HepG2 (cell line): ENCODE results near the gene RIMOC1.
"Not testable (repeated sequence)": the region's sequence is repeated elsewhere in the genome, so short reads cannot be mapped to it uniquely, and the experiment has no call there.

Experiments used
- EZH2 ChIP-seq: conservative IDR thresholded peaks from 2 replicates; pipeline ENCODE4 v1.6.1; 2012; ENCODE audit warnings: mild to moderate bottlenecking, low read depth, low read length, moderate library complexity
- MAX ChIP-seq: IDR thresholded peaks from 2 replicates; pipeline ENCODE4 v1.6.1; 2012; ENCODE audit warnings: inconsistent platforms
- TCF12 ChIP-seq, 2 experiments: fragments of 450-650 bp in 1 of 2; sonication (generic) in 1 of 2; formaldehyde crosslinking in 1 of 2; IDR thresholded peaks; 2 replicates each; pipeline versions ENCODE4 v1.6.1 to v1.8.0; 2017 to 2022; ENCODE audit warnings: antibody characterized with exemption in 1 of 2, mild to moderate bottlenecking in 1 of 2, missing genetic modification reagents in 1 of 2, moderate library complexity in 1 of 2
- ZBTB7A ChIP-seq: sonication (generic); formaldehyde crosslinking; IDR thresholded peaks from 2 replicates; pipeline ENCODE4 v1.8.0; 2022; ENCODE audit warnings: mild to moderate bottlenecking, missing genetic modification reagents
- ZFP91 ChIP-seq: sonication (generic); formaldehyde crosslinking; IDR thresholded peaks from 2 replicates; pipeline ENCODE4 v1.9.0; 2022; ENCODE audit warnings: missing genetic modification reagents, mild to moderate bottlenecking, borderline replicate concordance

GRCh38 chr5:41945332-41945955 lies 41.3 kb downstream of the RIMOC1 start:
- not testable (repeated sequence) for TF ChIP-seq ZFP91 (CRISPR knock-in tag); MAX; EZH2; TCF12 (IDR thresholded peaks at IDR 0.05); TCF12 (CRISPR knock-in tag; IDR thresholded peaks at IDR 0.05); ZBTB7A (CRISPR knock-in tag)
